HEK293T (cell line): ENCODE measurements around the gene LRRC72.

Source experiments
- BHLHE40 ChIP-seq: fragments of 450-650 bp; IDR thresholded peaks from 2 replicates; pipeline ENCODE4 v1.6.1; 2016; ENCODE audit warnings: mild to moderate bottlenecking, moderate library complexity, borderline replicate concordance
- FOXA1 ChIP-seq: fragments of 450-650 bp; IDR thresholded peaks from 2 replicates; pipeline ENCODE4 v1.6.1; 2016; ENCODE audit warnings: mild to moderate bottlenecking
- FOXM1 ChIP-seq: fragments of 450-650 bp; IDR thresholded peaks from 2 replicates; pipeline ENCODE4 v1.6.1; 2017; ENCODE audit warnings: mild to moderate bottlenecking, borderline replicate concordance
- LEF1 ChIP-seq: fragments of 450-650 bp; IDR thresholded peaks from 2 replicates; pipeline ENCODE4 v1.6.1; 2017; ENCODE audit warnings: mild to moderate bottlenecking, borderline replicate concordance
- TARDBP ChIP-seq: fragments of 450-650 bp; IDR thresholded peaks from 2 replicates; pipeline ENCODE4 v1.6.1; 2016

DNA sequence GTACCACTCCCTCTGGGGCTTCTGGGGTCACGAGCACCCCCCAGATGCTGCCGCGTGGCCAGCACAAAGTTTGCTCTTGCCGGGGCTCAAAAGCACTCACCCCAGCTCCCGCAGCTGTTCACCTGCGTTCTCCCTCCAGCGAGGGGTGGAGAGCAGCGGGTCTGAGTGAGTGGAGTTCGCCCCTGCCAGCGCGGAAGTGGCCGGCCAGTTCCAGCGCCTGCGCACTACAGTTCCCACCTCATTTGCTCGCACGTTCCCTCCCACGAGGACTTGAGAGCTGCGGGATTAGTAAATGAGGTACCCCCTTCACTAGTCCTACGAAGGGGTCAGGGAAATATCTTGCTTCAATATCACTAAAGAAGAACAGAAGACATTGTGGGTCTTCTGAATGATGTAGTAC lies 24.3 kb upstream of the LRRC72 start:
- TF ChIP-seq TARDBP: no peak
- no peak for TF ChIP-seq BHLHE40
- no peak for TF ChIP-seq LEF1
- no peak for TF ChIP-seq FOXA1
- TF ChIP-seq FOXM1: no peak
